Measurements from ENCODE around the gene ENTHD1.

GRCh38 chr22:39925273-39925672, 31.7 kb upstream of the ENTHD1 start:
- no peak for TF ChIP-seq CTCF (IDR thresholded peaks at IDR 0.05)
- no peak for TF ChIP-seq POLR2A (IDR thresholded peaks at IDR 0.05)
- TF ChIP-seq POLR2AphosphoS5 (IDR thresholded peaks at IDR 0.05): no peak

Measured in breast epithelium (tissue), 3 donors.